HG03097 (cell line): Measurements from ENCODE around the gene IGFBP3.
"Not testable (repeated sequence)": the region's sequence is repeated elsewhere in the genome, so short reads cannot be mapped to it uniquely, and the experiment has no call there.

Source experiments
- ATAC-seq: cut with Tn5 transposase; IDR thresholded peaks from one replicate; pipeline ENCODE4 v1.9.1; 2021; ENCODE audit not compliant: unreplicated experiment, low FRiP score

The IGFBP3 gene

GRCh38 chr7:45920502-45921380 is at the start of gene IGFBP3:
IGFBP3 (minus strand) TSS chr7:45921272; CDS start chr7:45921140, 132 bp downstream.
- no peak for ATAC-seq

- ATAC-seq, result no peak
These were observed 49.4 kb upstream of the IGFBP3 start for GRCh38 chr7:45970454-45970853.

- ATAC-seq, result no peak
These were observed 48.9 kb upstream of the IGFBP3 start for GRCh38 chr7:45969940-45970339.

- no peak for ATAC-seq
These were observed 47.9 kb upstream of the IGFBP3 start for GRCh38 chr7:45968856-45969541.

GRCh38 chr7:45968312-45968711 is 47.2 kb upstream of the IGFBP3 start:
- ATAC-seq, result no peak

- no peak for ATAC-seq
These were observed 46.6 kb upstream of the IGFBP3 start for GRCh38 chr7:45967591-45968157.

- no peak for ATAC-seq
These were observed 41.8 kb upstream of the IGFBP3 start for GRCh38 chr7:45962861-45963260.

GRCh38 chr7:45957721-45958120 is 36.6 kb upstream of the IGFBP3 start:
- no peak for ATAC-seq

- ATAC-seq, result no peak
These were observed 34.2 kb upstream of the IGFBP3 start for GRCh38 chr7:45955286-45955685.

GRCh38 chr7:45953055-45953454 is 32.0 kb upstream of the IGFBP3 start:
- not testable (repeated sequence) for ATAC-seq

- no peak for ATAC-seq
These were observed 23.0 kb upstream of the IGFBP3 start for GRCh38 chr7:45944058-45944457.

GRCh38 chr7:45940939-45941338 is 19.9 kb upstream of the IGFBP3 start:
- ATAC-seq, result no peak

GRCh38 chr7:45940237-45940781 is 19.2 kb upstream of the IGFBP3 start:
- not testable (repeated sequence) for ATAC-seq

- ATAC-seq, result no peak
These were observed 18.5 kb upstream of the IGFBP3 start for GRCh38 chr7:45939574-45939973.

GRCh38 chr7:45938626-45939302 is 17.7 kb upstream of the IGFBP3 start:
- no peak for ATAC-seq

GRCh38 chr7:45937862-45938261 is 16.8 kb upstream of the IGFBP3 start:
- no peak for ATAC-seq

- no peak for ATAC-seq
These were observed 16.2 kb upstream of the IGFBP3 start for GRCh38 chr7:45937301-45937700.

GRCh38 chr7:45930967-45931366 is 9.9 kb upstream of the IGFBP3 start:
- no peak for ATAC-seq

GRCh38 chr7:45927721-45928120 is 6.6 kb upstream of the IGFBP3 start:
- no peak for ATAC-seq

- ATAC-seq, result no peak
These were observed 3.2 kb upstream of the IGFBP3 start for GRCh38 chr7:45924283-45924682.

GRCh38 chr7:45923818-45924217 is 2.7 kb upstream of the IGFBP3 start:
- no peak for ATAC-seq
